KMS-11 (cell line): Measurements from ENCODE around the gene PTPN7.
"Not testable (repeated sequence)": the region's sequence is repeated elsewhere in the genome, so short reads cannot be mapped to it uniquely, and the experiment has no call there.

Experiments used
- H2AFZ ChIP-seq: fragments of 200-600 bp; sonication (generic); 2 replicates; pipeline ENCODE4 v1.6.1; 2016; ENCODE audit warnings: antibody characterized with exemption, mixed run types, low read depth
- H3K27ac ChIP-seq: fragments of 200-600 bp; sonication (generic); 2 replicates; pipeline ENCODE4 v1.6.1; 2016; ENCODE audit warnings: mild to moderate bottlenecking, mixed run types
- H3K27me3 ChIP-seq: fragments of 200-600 bp; sonication (generic); 2 replicates; pipeline ENCODE4 v1.6.1; 2017; ENCODE audit warnings: mild to moderate bottlenecking, low read depth, mixed run types, moderate library complexity; ENCODE audit not compliant: insufficient read depth
- H3K36me3 ChIP-seq: fragments of 200-600 bp; sonication (generic); 2 replicates; pipeline ENCODE4 v1.6.1; 2017; ENCODE audit warnings: mild to moderate bottlenecking, mixed run types; ENCODE audit not compliant: insufficient read depth
- H3K4me1 ChIP-seq: fragments of 200-600 bp; sonication (generic); 2 replicates; pipeline ENCODE4 v1.6.1; 2016; ENCODE audit warnings: mild to moderate bottlenecking, low read depth, mixed run types; ENCODE audit not compliant: poor library complexity, severe bottlenecking
- H3K4me2 ChIP-seq: fragments of 200-600 bp; sonication (generic); 2 replicates; pipeline ENCODE4 v1.7.0; 2016; ENCODE audit warnings: mild to moderate bottlenecking, mixed run types
- H3K4me3 ChIP-seq: fragments of 200-600 bp; sonication (generic); IDR thresholded peaks from 2 replicates; pipeline ENCODE4 v1.6.1; 2017; ENCODE audit warnings: low read depth, low read length, mixed read lengths; ENCODE audit not compliant: insufficient read depth
- H3K79me2 ChIP-seq: fragments of 200-600 bp; sonication (generic); 2 replicates; pipeline ENCODE4 v1.6.1; 2016; ENCODE audit warnings: low read depth, mixed run types; ENCODE audit not compliant: insufficient read depth
- H3K9ac ChIP-seq: fragments of 200-600 bp; sonication (generic); 2 replicates; pipeline ENCODE4 v1.6.1; 2016; ENCODE audit warnings: mild to moderate bottlenecking, mixed run types
- H4K20me1 ChIP-seq: fragments of 200-600 bp; sonication (generic); 2 replicates; pipeline ENCODE4 v1.6.1; 2016; ENCODE audit warnings: mild to moderate bottlenecking, mixed run types; ENCODE audit not compliant: insufficient read depth
- CTCF ChIP-seq: fragments of 200-600 bp; sonication (generic); conservative IDR thresholded peaks from 2 replicates; pipeline ENCODE4 v1.6.1; 2017; ENCODE audit warnings: low read depth, mild to moderate bottlenecking, antibody characterized with exemption, low read length, moderate library complexity, mixed read lengths

PTPN7 gene

GRCh38 chr1:202182040-202182877, 21.9 kb upstream of the PTPN7 start:
- Histone ChIP-seq H3K79me2 (no peaks in the 10 kb centered on the region), H3K4me1 (peaks cover 9% of the 10 kb centered on the region), H3K4me3 (no peak overlapping the region), H3K9ac (no peak overlapping the region), H3K4me2 (no peak overlapping the region), H4K20me1 (no peaks in the 10 kb centered on the region), H3K27ac (no peak overlapping the region), H3K27me3 (peaks cover 29% of the 10 kb centered on the region), H3K36me3 (no peaks in the 10 kb centered on the region), H2AFZ (no peak overlapping the region)
- TF ChIP-seq CTCF: no peak

GRCh38 chr1:202181586-202181985, 21.2 kb upstream of the PTPN7 start:
- Histone ChIP-seq H3K36me3 (no peaks in the 10 kb centered on the region), H3K4me3 (no peak overlapping the region)

GRCh38 chr1:202180751-202181139, 20.3 kb upstream of the PTPN7 start:
- H4K20me1 ChIP-seq, H3K9ac ChIP-seq, H3K4me1 ChIP-seq, H3K4me2 ChIP-seq, H2AFZ ChIP-seq, H3K79me2 ChIP-seq, H3K27ac ChIP-seq, H3K36me3 ChIP-seq, H3K4me3 ChIP-seq: not testable (repeated sequence)
- peaks cover 19% of the 10 kb centered on the region; the same call in 1 of the 2 replicates for H3K27me3 ChIP-seq

More at GRCh38 chr1:202181586-202181985, 21.2 kb upstream of the PTPN7 start:
- H3K9ac ChIP-seq: no peak overlapping the region
- TF ChIP-seq CTCF: no peak
- H4K20me1 ChIP-seq: no peaks in the 10 kb centered on the region
- H2AFZ ChIP-seq: no peak overlapping the region
- H3K27me3 ChIP-seq: peaks cover 23% of the 10 kb centered on the region
- H3K79me2 ChIP-seq: no peaks in the 10 kb centered on the region
- H3K4me2 ChIP-seq: no peak overlapping the region
- H3K27ac ChIP-seq: no peak overlapping the region
- H3K4me1 ChIP-seq: peaks cover 9% of the 10 kb centered on the region

GRCh38 chr1:202179828-202180750, 19.7 kb upstream of the PTPN7 start:
- Histone ChIP-seq H3K27me3 (peaks cover 17% of the 10 kb centered on the region; the same call in 1 of the 2 replicates), H4K20me1 (no peaks in the 10 kb centered on the region), H3K79me2 (no peaks in the 10 kb centered on the region), H2AFZ (no peak overlapping the region), H3K36me3 (no peaks in the 10 kb centered on the region), H3K27ac (no peak overlapping the region), H3K4me1 (peaks cover 9% of the 10 kb centered on the region), H3K4me3 (no peak overlapping the region), H3K4me2 (no peak overlapping the region), H3K9ac (no peak overlapping the region)
- TF ChIP-seq CTCF: no peak
